Measurements from ENCODE around the gene SURF2.

SURF2 gene

GRCh38 chr9:133367221-133367620, 10.9 kb downstream of the SURF2 start:
- TF ChIP-seq ZFX (IDR thresholded peaks at IDR 0.05) = no peak
- TF ChIP-seq, protein P1, sequence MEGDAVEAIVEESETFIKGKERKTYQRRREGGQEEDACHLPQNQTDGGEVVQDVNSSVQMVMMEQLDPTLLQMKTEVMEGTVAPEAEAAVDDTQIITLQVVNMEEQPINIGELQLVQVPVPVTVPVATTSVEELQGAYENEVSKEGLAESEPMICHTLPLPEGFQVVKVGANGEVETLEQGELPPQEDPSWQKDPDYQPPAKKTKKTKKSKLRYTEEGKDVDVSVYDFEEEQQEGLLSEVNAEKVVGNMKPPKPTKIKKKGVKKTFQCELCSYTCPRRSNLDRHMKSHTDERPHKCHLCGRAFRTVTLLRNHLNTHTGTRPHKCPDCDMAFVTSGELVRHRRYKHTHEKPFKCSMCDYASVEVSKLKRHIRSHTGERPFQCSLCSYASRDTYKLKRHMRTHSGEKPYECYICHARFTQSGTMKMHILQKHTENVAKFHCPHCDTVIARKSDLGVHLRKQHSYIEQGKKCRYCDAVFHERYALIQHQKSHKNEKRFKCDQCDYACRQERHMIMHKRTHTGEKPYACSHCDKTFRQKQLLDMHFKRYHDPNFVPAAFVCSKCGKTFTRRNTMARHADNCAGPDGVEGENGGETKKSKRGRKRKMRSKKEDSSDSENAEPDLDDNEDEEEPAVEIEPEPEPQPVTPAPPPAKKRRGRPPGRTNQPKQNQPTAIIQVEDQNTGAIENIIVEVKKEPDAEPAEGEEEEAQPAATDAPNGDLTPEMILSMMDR (conservative IDR thresholded peaks at IDR 0.05) = no peak
- H3K27ac ChIP-seq = no peak overlapping the region

DNA sequence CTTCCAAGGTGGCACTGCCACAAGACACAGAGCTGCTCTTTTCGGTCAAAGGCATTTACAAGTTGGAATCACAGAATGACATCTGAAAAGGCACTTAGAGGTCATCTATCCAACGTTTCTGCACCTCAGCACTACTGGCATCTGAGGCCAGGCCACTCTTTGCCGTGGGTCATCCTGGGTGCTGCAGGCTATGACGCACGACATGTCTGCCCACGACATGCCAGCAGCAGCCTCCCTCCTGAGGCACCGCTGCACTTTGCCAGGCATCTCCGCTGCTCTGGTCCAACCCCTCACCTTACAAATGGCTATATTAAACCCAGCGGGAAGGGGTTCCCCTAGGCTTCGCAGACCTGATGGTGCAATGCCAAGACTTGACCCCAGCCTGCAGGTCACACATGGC, 11.4 kb downstream of the SURF2 start:
- TF ChIP-seq ZFX (IDR thresholded peaks at IDR 0.05) = no peak
- TF ChIP-seq, protein P1 (conservative IDR thresholded peaks at IDR 0.05) = no peak
- no peak overlapping the region; the same call in 1 of the 2 replicates for H3K27ac ChIP-seq

DNA sequence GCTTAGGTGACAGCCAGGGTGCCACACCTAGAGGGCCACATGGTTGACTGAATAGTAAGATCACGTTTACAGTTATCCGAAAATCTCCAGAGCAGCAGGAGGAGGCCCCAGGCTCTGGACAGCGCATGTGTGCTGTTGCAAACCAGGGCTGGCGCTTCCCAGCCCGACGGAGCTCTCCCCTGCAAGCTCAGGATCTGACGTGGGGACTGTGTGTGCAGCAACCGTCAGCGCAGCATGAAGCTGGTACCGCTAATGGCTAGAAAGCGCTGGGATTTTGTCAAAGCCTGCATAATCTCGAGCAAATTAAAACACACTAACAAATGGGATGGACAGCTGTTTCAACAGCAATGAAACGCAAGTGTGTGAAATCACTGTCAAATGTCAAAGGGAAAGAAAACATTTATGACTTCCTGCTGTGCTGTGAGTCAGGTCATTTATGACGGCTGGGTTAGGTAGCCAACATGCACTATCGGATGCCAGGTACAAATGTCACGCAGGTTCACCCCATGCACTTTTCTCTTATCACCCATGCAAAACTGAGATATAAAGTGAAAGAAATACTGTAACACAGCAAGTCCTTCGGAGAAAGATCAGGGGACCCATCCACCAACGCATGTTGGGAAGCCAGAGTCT, 12.0 kb downstream of the SURF2 start:
- no peak for TF ChIP-seq ZFX (IDR thresholded peaks at IDR 0.05)
- TF ChIP-seq, protein P1 (conservative IDR thresholded peaks at IDR 0.05) = no peak
- peak overlapping the region; percentile 5; the same call in 1 of the 2 replicates for H3K27ac ChIP-seq

DNA sequence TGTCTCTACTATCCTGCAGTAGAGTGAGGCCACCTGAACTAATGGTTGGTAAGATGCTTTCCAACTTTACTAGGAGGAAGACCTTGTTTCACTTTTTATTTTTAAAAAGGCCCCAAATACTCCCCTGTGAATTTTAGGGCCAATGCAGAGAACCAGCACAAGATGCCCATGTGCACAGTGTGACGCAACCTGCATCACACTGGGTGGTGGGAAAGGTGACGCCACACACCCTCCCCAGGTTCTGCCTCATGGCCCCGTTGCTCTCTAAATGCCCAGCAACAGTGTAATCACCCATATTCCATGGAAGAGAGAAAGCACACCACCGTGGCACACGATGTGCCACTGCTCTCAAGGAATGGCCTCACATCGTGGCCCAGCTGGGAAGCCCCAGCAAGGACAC, 13.1 kb downstream of the SURF2 start:
- H3K27ac ChIP-seq = no peak overlapping the region
- TF ChIP-seq, protein P1 (conservative IDR thresholded peaks at IDR 0.05) = no peak
- TF ChIP-seq ZFX (IDR thresholded peaks at IDR 0.05) = no peak

DNA sequence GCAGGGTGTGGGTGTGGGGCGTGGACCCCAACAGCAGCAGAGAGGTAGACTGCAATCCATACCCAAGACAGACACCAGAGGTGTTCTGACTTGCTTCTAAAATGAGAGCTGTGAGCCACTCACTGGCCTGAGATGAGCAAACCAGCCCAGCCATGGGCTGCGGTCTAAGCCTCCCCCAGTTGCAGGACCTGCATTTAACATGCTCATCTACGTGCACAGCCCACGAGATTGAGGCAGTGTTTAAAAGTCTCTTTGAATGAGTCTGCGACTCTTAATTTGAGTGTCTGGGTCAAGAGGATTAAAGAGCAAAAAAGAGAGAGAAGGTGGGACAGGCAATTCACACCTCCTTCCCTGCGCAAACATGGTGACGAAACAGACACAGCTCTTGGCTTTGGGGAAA, 13.6 kb downstream of the SURF2 start:
- no peak overlapping the region for H3K27ac ChIP-seq
- no peak for TF ChIP-seq ZFX (IDR thresholded peaks at IDR 0.05)
- TF ChIP-seq, protein P1 (conservative IDR thresholded peaks at IDR 0.05) = no peak

DNA sequence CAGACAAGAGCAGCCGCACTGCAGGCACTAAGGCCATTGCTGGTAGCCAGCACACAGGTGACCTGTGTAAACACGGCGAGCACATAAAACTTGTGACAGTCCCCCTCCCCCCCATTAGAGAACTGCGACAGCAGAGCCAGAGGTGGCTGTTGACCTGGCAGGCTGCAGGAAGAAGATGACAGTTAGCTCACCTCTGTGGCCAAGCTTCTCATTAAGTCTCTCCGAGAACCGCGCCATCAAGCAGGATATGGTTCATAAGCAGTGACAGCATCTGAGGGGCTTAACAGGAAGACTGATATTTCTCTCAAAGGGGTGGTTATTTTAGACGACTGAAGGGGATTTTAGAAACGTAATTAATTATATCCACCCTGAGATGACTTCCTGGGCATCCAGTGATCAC, 14.3 kb downstream of the SURF2 start:
- H3K27ac ChIP-seq = no peak overlapping the region
- no peak for TF ChIP-seq ZFX (IDR thresholded peaks at IDR 0.05)
- TF ChIP-seq, protein P1 (conservative IDR thresholded peaks at IDR 0.05) = no peak

GRCh38 chr9:133371261-133371711, 14.9 kb downstream of the SURF2 start:
- no peak overlapping the region for H3K27ac ChIP-seq

GRCh38 chr9:133372144-133372543, 15.8 kb downstream of the SURF2 start:
- TF ChIP-seq, protein P1 (conservative IDR thresholded peaks at IDR 0.05) = no peak
- TF ChIP-seq ZFX (IDR thresholded peaks at IDR 0.05) = no peak
- no peak overlapping the region for H3K27ac ChIP-seq

More at GRCh38 chr9:133371261-133371711, 14.9 kb downstream of the SURF2 start:
- TF ChIP-seq ZFX (IDR thresholded peaks at IDR 0.05) = no peak
